DND-41 (cell line): ENCODE results near the gene KLHL11.
"Not testable (repeated sequence)": the region's sequence is repeated elsewhere in the genome, so short reads cannot be mapped to it uniquely, and the experiment has no call there.

Source experiments
- EZH2 ChIP-seq: IDR thresholded peaks from 3 replicates; pipeline ENCODE4 v1.6.1; 2012; ENCODE audit warnings: borderline replicate concordance, low read depth, mild to moderate bottlenecking, moderate library complexity, low read length, inconsistent platforms; ENCODE audit not compliant: severe bottlenecking
- TF ChIP-seq, protein P1 (sequence below): IDR thresholded peaks from 2 replicates; pipeline ENCODE4 v1.5.1; 2012; ENCODE audit warnings: borderline replicate concordance, low read length, moderate library complexity, mild to moderate bottlenecking; ENCODE audit not compliant: poor library complexity, severe bottlenecking; ENCODE audit errors: extremely low read depth

DNA sequence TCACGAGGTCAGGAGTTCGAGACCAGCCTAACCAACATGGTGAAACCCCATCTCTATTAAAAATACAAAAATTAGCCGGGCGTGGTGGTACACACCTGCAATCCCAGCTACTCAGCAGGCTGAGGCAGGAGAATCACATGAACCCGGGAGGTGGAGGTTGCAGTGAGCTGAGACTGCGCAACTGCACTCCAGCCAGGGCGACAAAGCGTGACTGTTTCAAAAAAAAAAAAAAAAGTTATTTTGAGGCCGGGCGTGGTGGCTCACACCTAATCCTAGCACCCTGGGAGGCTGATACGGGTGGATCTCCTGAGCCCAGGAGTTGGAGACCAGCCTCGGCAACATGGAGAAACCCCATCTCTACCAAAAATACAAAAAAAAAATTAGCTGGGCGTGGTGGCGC lies 13.8 kb downstream of the KLHL11 start:
- TF ChIP-seq, protein P1, sequence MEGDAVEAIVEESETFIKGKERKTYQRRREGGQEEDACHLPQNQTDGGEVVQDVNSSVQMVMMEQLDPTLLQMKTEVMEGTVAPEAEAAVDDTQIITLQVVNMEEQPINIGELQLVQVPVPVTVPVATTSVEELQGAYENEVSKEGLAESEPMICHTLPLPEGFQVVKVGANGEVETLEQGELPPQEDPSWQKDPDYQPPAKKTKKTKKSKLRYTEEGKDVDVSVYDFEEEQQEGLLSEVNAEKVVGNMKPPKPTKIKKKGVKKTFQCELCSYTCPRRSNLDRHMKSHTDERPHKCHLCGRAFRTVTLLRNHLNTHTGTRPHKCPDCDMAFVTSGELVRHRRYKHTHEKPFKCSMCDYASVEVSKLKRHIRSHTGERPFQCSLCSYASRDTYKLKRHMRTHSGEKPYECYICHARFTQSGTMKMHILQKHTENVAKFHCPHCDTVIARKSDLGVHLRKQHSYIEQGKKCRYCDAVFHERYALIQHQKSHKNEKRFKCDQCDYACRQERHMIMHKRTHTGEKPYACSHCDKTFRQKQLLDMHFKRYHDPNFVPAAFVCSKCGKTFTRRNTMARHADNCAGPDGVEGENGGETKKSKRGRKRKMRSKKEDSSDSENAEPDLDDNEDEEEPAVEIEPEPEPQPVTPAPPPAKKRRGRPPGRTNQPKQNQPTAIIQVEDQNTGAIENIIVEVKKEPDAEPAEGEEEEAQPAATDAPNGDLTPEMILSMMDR, result not testable (repeated sequence)
- not testable (repeated sequence) for TF ChIP-seq EZH2
